Loucy (cell line): ENCODE results near the gene DCUN1D3.

Experiments used
- H2AFZ ChIP-seq: fragments of 200-600 bp; sonication (generic); 2 replicates; pipeline ENCODE4 v1.6.0; 2016; ENCODE audit warnings: antibody characterized with exemption, mild to moderate bottlenecking, low read length, moderate library complexity
- H3F3A ChIP-seq: fragments of 200-600 bp; 2 replicates; pipeline ENCODE4 v1.6.0; 2016; ENCODE audit warnings: antibody characterized with exemption, low read depth, mild to moderate bottlenecking
- H3K27me3 ChIP-seq: fragments of 200-600 bp; sonication (generic); 2 replicates; pipeline ENCODE4 v1.6.1; 2014; ENCODE audit warnings: low read length, mild to moderate bottlenecking; ENCODE audit not compliant: insufficient read depth, poor library complexity, severe bottlenecking
- H3K36me3 ChIP-seq: fragments of 200-600 bp; sonication (generic); 2 replicates; pipeline ENCODE4 v1.6.1; 2016; ENCODE audit warnings: low read length; ENCODE audit not compliant: insufficient read depth
- H3K4me1 ChIP-seq: fragments of 200-600 bp; sonication (generic); 2 replicates; pipeline ENCODE4 v1.5.1; 2014; ENCODE audit warnings: low read length, mild to moderate bottlenecking; ENCODE audit not compliant: insufficient read depth, poor library complexity, severe bottlenecking
- H3K4me2 ChIP-seq: fragments of 200-600 bp; sonication (generic); 2 replicates; pipeline ENCODE4 v1.6.0; 2014; ENCODE audit warnings: antibody characterized with exemption, low read length, low read depth, mild to moderate bottlenecking; ENCODE audit not compliant: poor library complexity, severe bottlenecking
- H3K4me3 ChIP-seq: fragments of 200-600 bp; sonication (generic); 2 replicates; pipeline ENCODE4 v1.5.1; 2014; ENCODE audit warnings: low read length, mild to moderate bottlenecking, mixed read lengths; ENCODE audit not compliant: poor library complexity, severe bottlenecking
- H3K79me2 ChIP-seq: fragments of 200-600 bp; sonication (generic); 2 replicates; pipeline ENCODE4 v1.6.1; 2014; ENCODE audit warnings: low read length; ENCODE audit not compliant: insufficient read depth
- H3K9ac ChIP-seq: fragments of 200-600 bp; sonication (generic); 2 replicates; pipeline ENCODE4 v1.6.0; 2014; ENCODE audit warnings: mild to moderate bottlenecking, low read depth, low read length, moderate library complexity; ENCODE audit not compliant: poor library complexity, severe bottlenecking
- H3K9me2 ChIP-seq: fragments of 200-600 bp; sonication (generic); replicated peaks from 2 replicates; pipeline ENCODE4 v1.6.1; 2016; ENCODE audit warnings: low read depth, low read length, mixed read lengths
- H3K9me3 ChIP-seq: fragments of 200-600 bp; sonication (generic); 2 replicates; pipeline ENCODE4 v1.6.1; 2014; ENCODE audit warnings: mild to moderate bottlenecking, antibody characterized with exemption, low read length, low read depth; ENCODE audit not compliant: insufficient read depth
- H4K20me1 ChIP-seq: fragments of 200-600 bp; sonication (generic); 2 replicates; pipeline ENCODE4 v1.6.0; 2014; ENCODE audit warnings: antibody characterized with exemption, low read length, mild to moderate bottlenecking; ENCODE audit not compliant: insufficient read depth, poor library complexity, severe bottlenecking
- EZH2phosphoT487 ChIP-seq: fragments of 200-600 bp; IDR thresholded peaks from 2 replicates; pipeline ENCODE4 v1.6.1; 2018; ENCODE audit warnings: antibody characterized with exemption, mild to moderate bottlenecking, moderate library complexity, borderline replicate concordance
- TF ChIP-seq, protein P1 (sequence below): fragments of 200-600 bp; sonication (generic); conservative IDR thresholded peaks from 2 replicates; pipeline ENCODE4 v1.5.1; 2014; ENCODE audit warnings: mild to moderate bottlenecking, antibody characterized with exemption, low read length

Gene DCUN1D3

DNA sequence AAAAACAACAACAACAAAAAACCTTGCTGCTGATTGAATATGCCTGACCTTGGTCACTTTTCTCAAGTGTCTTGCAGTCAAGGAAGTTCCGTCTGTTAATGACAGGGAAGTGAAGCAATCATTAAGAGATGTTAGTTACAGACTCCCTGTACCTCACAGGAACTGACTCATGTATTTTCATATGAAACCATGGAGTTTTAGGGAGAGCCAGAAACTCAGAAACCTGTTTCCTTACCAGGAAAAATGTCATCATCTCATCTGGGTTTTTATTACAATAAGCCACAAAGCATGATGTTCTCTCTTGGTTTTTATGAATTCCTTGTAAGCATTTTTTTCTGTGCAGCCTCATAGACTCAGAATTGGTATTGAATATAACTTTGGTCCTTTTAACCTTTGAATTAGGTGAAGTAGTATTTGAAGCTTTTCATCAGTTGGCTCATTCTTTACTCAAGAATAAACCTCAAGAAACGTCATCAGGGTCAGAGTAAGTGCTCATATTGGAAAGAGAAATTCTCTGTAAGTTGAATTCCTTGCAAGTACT, 10.7 kb upstream of the DCUN1D3 start:
- no peaks in the 10 kb centered on the region for H3K36me3 ChIP-seq
- peak overlapping the region; percentile 5 for H3K9ac ChIP-seq
- no peak overlapping the region for H2AFZ ChIP-seq
- no peak overlapping the region for H3K4me3 ChIP-seq
- peaks cover 23% of the 10 kb centered on the region for H3K4me1 ChIP-seq
- no peaks in the 10 kb centered on the region for H4K20me1 ChIP-seq
- no peaks in the 10 kb centered on the region for H3K27me3 ChIP-seq
- peaks cover 5% of the 10 kb centered on the region; the same call in 1 of the 2 replicates for H3F3A ChIP-seq
- TF ChIP-seq EZH2phosphoT487: no peak
- TF ChIP-seq, protein P1, sequence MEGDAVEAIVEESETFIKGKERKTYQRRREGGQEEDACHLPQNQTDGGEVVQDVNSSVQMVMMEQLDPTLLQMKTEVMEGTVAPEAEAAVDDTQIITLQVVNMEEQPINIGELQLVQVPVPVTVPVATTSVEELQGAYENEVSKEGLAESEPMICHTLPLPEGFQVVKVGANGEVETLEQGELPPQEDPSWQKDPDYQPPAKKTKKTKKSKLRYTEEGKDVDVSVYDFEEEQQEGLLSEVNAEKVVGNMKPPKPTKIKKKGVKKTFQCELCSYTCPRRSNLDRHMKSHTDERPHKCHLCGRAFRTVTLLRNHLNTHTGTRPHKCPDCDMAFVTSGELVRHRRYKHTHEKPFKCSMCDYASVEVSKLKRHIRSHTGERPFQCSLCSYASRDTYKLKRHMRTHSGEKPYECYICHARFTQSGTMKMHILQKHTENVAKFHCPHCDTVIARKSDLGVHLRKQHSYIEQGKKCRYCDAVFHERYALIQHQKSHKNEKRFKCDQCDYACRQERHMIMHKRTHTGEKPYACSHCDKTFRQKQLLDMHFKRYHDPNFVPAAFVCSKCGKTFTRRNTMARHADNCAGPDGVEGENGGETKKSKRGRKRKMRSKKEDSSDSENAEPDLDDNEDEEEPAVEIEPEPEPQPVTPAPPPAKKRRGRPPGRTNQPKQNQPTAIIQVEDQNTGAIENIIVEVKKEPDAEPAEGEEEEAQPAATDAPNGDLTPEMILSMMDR: no peak
- no peaks in the 10 kb centered on the region for H3K9me2 ChIP-seq
- H3K79me2 ChIP-seq: no peaks in the 10 kb centered on the region
- H3K9me3 ChIP-seq: no peaks in the 10 kb centered on the region
- H3K4me2 ChIP-seq: peak overlapping the region; percentile 26

DNA sequence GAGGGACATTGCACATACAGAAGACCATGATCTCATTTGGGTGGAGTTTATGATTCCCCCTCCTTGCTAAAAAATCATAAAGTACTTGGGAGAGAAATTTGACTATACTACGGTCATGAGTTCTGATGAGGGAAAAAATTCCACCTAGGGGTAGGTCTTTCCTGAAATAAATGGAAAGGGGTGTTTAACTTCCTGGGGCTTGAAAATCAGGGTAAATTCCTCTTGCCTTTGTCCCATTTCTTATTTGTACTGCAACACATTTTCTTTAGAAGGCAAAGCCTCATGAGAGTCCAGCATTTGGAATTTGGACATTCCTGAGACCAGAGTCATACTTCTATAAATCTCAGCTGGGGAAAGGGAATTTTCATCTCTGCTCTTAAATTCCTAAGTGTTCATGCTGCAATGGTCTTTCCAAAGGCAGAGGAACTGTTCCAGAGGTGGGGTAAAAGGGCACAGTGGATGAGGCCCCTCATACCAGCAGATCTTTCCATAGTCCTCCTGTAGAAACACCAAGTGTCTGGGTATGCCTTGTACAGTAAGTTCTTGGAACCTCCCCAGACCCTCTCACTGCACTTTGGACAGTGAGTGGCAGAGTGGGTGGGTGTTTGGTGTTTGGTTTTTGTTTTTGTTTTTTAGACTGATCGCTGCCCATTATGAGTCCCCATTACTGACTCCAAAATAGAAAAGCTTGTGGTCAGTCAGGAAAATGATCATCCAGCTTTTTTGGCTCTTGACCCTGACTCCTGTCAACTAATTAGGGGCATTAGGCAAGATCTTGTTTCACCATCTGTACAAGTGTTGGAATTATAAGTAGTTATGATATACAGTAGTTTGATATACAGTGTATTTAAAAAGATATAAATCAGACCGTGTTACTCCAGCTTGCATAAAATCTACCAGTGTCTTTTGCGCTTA, 6.4 kb upstream of the DCUN1D3 start:
- Histone ChIP-seq H3K9me2 (no peaks in the 10 kb centered on the region), H3K4me3 (no peak overlapping the region), H4K20me1 (peaks cover 8% of the 10 kb centered on the region), H2AFZ (no peak overlapping the region), H3F3A (peaks cover 11% of the 10 kb centered on the region; the same call in 1 of the 2 replicates), H3K9ac (no peak overlapping the region), H3K27me3 (no peaks in the 10 kb centered on the region), H3K9me3 (no peaks in the 10 kb centered on the region), H3K36me3 (no peaks in the 10 kb centered on the region), H3K79me2 (peaks cover 21% of the 10 kb centered on the region), H3K4me2 (no peak overlapping the region), H3K4me1 (peaks cover 49% of the 10 kb centered on the region)
- TF ChIP-seq EZH2phosphoT487: no peak
- TF ChIP-seq, protein P1: no peak

DNA sequence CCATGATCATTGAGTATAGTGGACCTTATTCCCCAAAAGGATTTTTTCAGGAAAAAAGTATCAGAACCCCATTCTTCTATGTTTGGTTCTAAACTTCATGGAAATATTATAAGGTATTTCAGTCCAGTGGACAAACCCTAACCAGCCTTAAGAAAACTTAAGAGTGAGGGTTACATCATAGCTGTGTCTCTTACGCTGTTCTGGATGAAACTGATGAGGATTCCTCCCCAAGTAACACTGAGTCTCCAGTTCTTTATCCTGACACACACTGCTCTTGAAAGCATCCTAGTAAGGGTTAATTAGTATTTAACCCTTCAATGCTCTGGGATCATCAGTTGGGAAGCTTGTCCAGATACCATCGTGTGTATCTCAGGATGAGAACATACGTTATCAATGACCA, 5.4 kb upstream of the DCUN1D3 start:
- Histone ChIP-seq H2AFZ (no peak overlapping the region), H3K4me3 (no peak overlapping the region), H4K20me1 (peaks cover 8% of the 10 kb centered on the region), H3K36me3 (no peaks in the 10 kb centered on the region), H3K9me3 (no peaks in the 10 kb centered on the region), H3K9ac (no peak overlapping the region), H3K4me2 (no peak overlapping the region), H3K4me1 (peaks cover 43% of the 10 kb centered on the region), H3F3A (peaks cover 11% of the 10 kb centered on the region; the same call in 1 of the 2 replicates), H3K79me2 (peaks cover 32% of the 10 kb centered on the region), H3K27me3 (no peaks in the 10 kb centered on the region), H3K9me2 (no peaks in the 10 kb centered on the region)
- TF ChIP-seq, protein P1: no peak
- no peak for TF ChIP-seq EZH2phosphoT487
